Uterus (tissue), 2 donors: ENCODE results near the gene SP1.

Experiments used
- CTCF ChIP-seq, 4 experiments: fragments of 200-600 bp in 2 of 4; fragments of 450-650 bp in 2 of 4; sonication (generic) in 2 of 4; IDR thresholded peaks; one replicate each; pipeline ENCODE4 v1.5.1; 2016 to 2019; ENCODE audit warnings: antibody characterized with exemption in 4 of 4, mild to moderate bottlenecking in 2 of 4, moderate library complexity in 1 of 4
- POLR2A ChIP-seq, 2 donors: fragments of 450-650 bp; IDR thresholded peaks; one replicate each; pipeline ENCODE4 v1.6.1; 2016; ENCODE audit warnings: antibody characterized with exemption in 2 of 2, mild to moderate bottlenecking in 1 of 2, moderate library complexity in 1 of 2

GRCh38 chr12:53347905-53348304 lies 32.1 kb upstream of the SP1 start:
- TF ChIP-seq CTCF (IDR thresholded peaks at IDR 0.05) (no peak), POLR2A (IDR thresholded peaks at IDR 0.05) (no peak)
